ENCODE results near the gene IFNL1.
A peak's percentile ranks its signal among the peaks of the same experiment; 100 is the strongest.
"Not testable (repeated sequence)": the region's sequence is repeated elsewhere in the genome, so short reads cannot be mapped to it uniquely, and the experiment has no call there.

Gene IFNL1

GRCh38 chr19:39332738-39333137 is 36.5 kb downstream of the IFNL1 start:
- not testable (repeated sequence) for DNase-seq

- DNase-seq: no peak
Measured at GRCh38 chr19:39333507-39333906, 37.3 kb downstream of the IFNL1 start.

GRCh38 chr19:39334444-39334976 is 38.3 kb downstream of the IFNL1 start:
- no peak for DNase-seq

- no peak for DNase-seq
Measured at GRCh38 chr19:39335168-39335548, 39.0 kb downstream of the IFNL1 start.

- DNase-seq: no peak
Measured at GRCh38 chr19:39336483-39336882, 40.3 kb downstream of the IFNL1 start.

GRCh38 chr19:39339674-39340073 is 43.5 kb downstream of the IFNL1 start:
- no peak for DNase-seq

- DNase-seq: not testable (repeated sequence)
Measured at GRCh38 chr19:39340156-39340555, 43.9 kb downstream of the IFNL1 start.

- no peak for DNase-seq
Measured at GRCh38 chr19:39341129-39341718, 45.0 kb downstream of the IFNL1 start.

- peak; percentile 98 for DNase-seq
Measured at GRCh38 chr19:39341719-39342604, 45.8 kb downstream of the IFNL1 start, which contains the start of gene SAMD4B. Gene SAMD4B, plus strand, starts transcription at chr19:39342421. Its CDS starts 14,473 bp downstream, at chr19:39356894.

GRCh38 chr19:39342647-39343305 is 46.6 kb downstream of the IFNL1 start:
- DNase-seq: peak; percentile 66

GRCh38 chr19:39345956-39346355 is 49.7 kb downstream of the IFNL1 start:
- DNase-seq: no peak

- DNase-seq: no peak
Measured at GRCh38 chr19:39347332-39348164, 51.3 kb downstream of the IFNL1 start.

All from activated CD8-positive, alpha-beta memory T cell treated with anti-CD3 and anti-CD28 coated beads for 24 hours (primary cell).